ENCODE results near the gene FOCAD.
"Not testable (repeated sequence)": the region's sequence is repeated elsewhere in the genome, so short reads cannot be mapped to it uniquely, and the experiment has no call there.

DNA sequence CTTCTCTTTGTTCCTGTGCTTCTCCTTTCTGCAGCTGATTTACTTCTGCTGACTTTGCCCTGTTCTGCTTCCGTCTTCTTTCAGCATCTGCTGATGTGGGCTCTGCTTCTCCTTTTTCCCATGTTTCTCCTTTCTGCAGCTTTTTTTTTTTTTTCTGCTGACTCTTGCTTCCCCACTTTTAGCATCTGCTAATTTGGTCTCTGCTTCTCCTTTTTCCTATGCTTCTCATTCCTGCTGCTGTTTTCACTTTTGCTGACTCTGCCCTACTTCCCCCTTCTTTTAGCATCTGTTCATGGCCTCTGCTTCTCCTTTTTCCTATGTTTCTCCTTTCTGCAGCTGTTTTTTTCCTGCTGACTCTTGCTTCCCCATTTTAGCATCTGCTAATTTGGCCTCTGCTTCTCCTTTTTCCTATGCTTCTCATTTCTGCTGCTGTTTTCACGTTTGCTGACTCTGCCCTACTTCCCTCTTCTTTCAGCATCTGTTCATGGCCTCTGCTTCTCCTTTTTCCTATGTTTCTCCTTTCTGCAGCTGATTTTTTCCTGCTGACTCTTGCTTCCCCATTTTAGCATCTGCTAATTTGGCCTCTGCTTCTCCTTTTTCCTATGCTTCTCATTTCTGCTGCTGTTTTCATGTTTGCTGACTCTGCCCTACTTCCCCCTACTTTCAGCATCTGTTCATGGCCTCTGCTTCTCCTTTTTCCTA, 289.3 kb downstream of the FOCAD start:
- not testable (repeated sequence) for TF ChIP-seq POLR2AphosphoS5, POLR2A, CTCF, EP300 (IDR thresholded peaks at IDR 0.05)
